Vagina (tissue), 2 donors: ENCODE data around the gene MCM3AP. TPM values are rescaled to one million over a fixed set of nuclear protein-coding genes. Genes with fewer than 3 reads are reported as not detected.

ENCODE experiments used
- DNase-seq, 2 donors: peaks; one replicate each; pipeline ENCODE4 v3.0.0-alpha.2; 2017; ENCODE audit errors: extremely low spot score in 2 of 2
- H3K27ac ChIP-seq: fragments of 200-600 bp; sonication (generic); one replicate; pipeline ENCODE4 v1.5.1; 2019
- H3K27me3 ChIP-seq: fragments of 200-600 bp; sonication (generic); one replicate; pipeline ENCODE4 v1.5.1; 2019
- H3K36me3 ChIP-seq, 2 donors: fragments of 200-600 bp; sonication (generic); one replicate each; pipeline ENCODE4 v1.5.1; 2017 to 2019
- H3K4me1 ChIP-seq: fragments of 200-600 bp; sonication (generic); one replicate; pipeline ENCODE4 v1.5.1; 2019
- H3K4me3 ChIP-seq, 2 donors: fragments of 200-600 bp; sonication (generic); 1 replicate in 1 of 2; 2 replicates in 1 of 2; pipeline ENCODE4 v1.5.1; 2016 to 2019
- H3K9me3 ChIP-seq: fragments of 200-600 bp; sonication (generic); one replicate; pipeline ENCODE4 v1.5.1; 2019
- POLR2A ChIP-seq, 2 donors: fragments of 450-650 bp; IDR thresholded peaks; one replicate each; pipeline ENCODE4 v1.6.1; 2017; ENCODE audit warnings: antibody characterized with exemption in 2 of 2, mild to moderate bottlenecking in 2 of 2, moderate library complexity in 2 of 2
- POLR2AphosphoS5 ChIP-seq, 2 donors: sonication (generic); formaldehyde crosslinking; IDR thresholded peaks; one replicate each; pipeline ENCODE4 v1.9.0; 2017; ENCODE audit warnings: antibody characterized with exemption in 2 of 2, mild to moderate bottlenecking in 2 of 2, low read depth in 1 of 2; ENCODE audit not compliant: insufficient read depth in 1 of 2
- intact Hi-C: fragments of 100-400 bp; cut with DNase I; formaldehyde crosslinking; loops from one replicate; pipeline ENCODE4 v1.15.1; 2023
- total RNA-seq: library from RNA; depleted of rRNA; stranded (reverse); fragments of >200 nt; gene quantifications from one replicate; pipeline ENCODE4 v1.2.3, GENCODE V29; 2016
- TF ChIP-seq, protein P1 (sequence below), 3 experiments: fragments of 450-650 bp in 2 of 3; fragments of 200-600 bp in 1 of 3; sonication (generic) in 1 of 3; IDR thresholded peaks; one replicate each; pipeline ENCODE4 v1.5.1; 2017 to 2019; ENCODE audit warnings: antibody characterized with exemption in 3 of 3, mild to moderate bottlenecking in 2 of 3, moderate library complexity in 2 of 3

The MCM3AP gene
- total RNA-seq, 1 donor from 2014 or later: 115 TPM

DNA sequence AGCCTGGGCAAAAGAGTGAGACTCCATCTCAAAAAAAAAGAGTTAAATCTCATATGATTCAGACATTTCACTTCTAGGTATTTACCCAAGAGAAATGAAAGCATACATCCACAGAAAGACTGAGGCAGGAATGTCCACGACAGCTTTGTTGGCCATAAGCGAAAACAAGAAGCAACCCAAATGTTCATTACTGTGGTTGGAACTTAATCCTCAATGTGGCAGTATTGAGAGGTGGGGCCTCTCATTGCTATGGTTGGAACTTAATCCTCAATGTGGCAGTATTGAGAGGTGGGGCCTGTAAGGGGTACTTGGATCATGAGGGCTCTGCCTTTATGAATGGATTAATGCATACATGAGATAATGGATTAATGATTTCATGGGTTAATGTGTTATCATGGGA, 23.0 kb upstream of the MCM3AP start:
- no peaks in the 10 kb centered on the region for H3K4me1 ChIP-seq
- intact Hi-C loops: no loop called here
- no peak for DNase-seq
- no peaks in the 10 kb centered on the region for H3K36me3 ChIP-seq
- no peak for TF ChIP-seq POLR2A (IDR thresholded peaks at IDR 0.05)
- TF ChIP-seq, protein P1, sequence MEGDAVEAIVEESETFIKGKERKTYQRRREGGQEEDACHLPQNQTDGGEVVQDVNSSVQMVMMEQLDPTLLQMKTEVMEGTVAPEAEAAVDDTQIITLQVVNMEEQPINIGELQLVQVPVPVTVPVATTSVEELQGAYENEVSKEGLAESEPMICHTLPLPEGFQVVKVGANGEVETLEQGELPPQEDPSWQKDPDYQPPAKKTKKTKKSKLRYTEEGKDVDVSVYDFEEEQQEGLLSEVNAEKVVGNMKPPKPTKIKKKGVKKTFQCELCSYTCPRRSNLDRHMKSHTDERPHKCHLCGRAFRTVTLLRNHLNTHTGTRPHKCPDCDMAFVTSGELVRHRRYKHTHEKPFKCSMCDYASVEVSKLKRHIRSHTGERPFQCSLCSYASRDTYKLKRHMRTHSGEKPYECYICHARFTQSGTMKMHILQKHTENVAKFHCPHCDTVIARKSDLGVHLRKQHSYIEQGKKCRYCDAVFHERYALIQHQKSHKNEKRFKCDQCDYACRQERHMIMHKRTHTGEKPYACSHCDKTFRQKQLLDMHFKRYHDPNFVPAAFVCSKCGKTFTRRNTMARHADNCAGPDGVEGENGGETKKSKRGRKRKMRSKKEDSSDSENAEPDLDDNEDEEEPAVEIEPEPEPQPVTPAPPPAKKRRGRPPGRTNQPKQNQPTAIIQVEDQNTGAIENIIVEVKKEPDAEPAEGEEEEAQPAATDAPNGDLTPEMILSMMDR (IDR thresholded peaks at IDR 0.05): no peak
- no peak for TF ChIP-seq POLR2AphosphoS5 (IDR thresholded peaks at IDR 0.05; ENCODE audit: insufficient read depth in 1 of 2, low read depth in 1 of 2)
- no peak overlapping the region for H3K4me3 ChIP-seq
- H3K27me3 ChIP-seq: no peaks in the 10 kb centered on the region
- no peaks in the 10 kb centered on the region for H3K9me3 ChIP-seq
- H3K27ac ChIP-seq: no peak overlapping the region

DNA sequence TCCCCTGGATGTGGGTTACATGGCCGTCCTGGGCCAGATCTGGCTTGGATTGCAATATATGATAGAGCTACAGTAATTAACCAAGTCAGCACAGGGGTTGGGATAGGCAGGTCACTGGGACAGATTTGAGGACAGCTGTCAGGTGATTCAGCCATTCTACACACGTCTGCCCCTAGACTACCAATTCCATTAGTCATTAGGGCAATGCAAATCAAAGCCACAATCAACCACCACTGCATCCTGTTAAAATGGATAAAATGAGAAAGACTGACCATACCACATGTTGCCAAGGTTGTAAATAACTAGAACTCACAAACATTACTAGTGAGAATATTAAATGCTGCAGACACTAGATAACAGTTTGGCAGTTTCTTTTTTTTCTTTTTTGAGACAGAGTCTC, 22.2 kb upstream of the MCM3AP start:
- H3K4me1 ChIP-seq: no peaks in the 10 kb centered on the region
- no peak for DNase-seq
- H3K27me3 ChIP-seq: no peaks in the 10 kb centered on the region
- TF ChIP-seq, protein P1 (IDR thresholded peaks at IDR 0.05): no peak
- no peak for TF ChIP-seq POLR2AphosphoS5 (IDR thresholded peaks at IDR 0.05; ENCODE audit: insufficient read depth in 1 of 2, low read depth in 1 of 2)
- H3K27ac ChIP-seq: no peak overlapping the region
- H3K4me3 ChIP-seq: no peak overlapping the region
- no peaks in the 10 kb centered on the region for H3K36me3 ChIP-seq
- intact Hi-C loops: no loop called here
- no peaks in the 10 kb centered on the region for H3K9me3 ChIP-seq

DNA sequence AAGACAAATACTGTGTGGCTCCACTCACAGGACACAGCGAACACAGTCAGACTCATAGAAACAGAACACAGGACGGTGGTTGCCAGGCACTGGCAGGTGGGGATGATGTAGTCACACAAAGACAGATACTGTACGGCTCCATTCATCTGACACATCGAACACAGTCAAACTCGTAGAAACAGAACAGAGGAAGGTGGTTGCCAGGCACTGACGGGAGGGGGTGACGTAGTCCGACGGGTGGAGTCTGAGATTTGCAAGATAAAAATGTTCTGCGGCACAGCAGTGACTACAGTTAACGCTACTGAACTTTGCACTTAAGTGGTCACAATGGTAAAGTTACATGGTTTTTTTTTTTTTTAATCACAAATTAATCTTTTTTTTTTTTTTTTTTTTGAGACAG, 19.5 kb upstream of the MCM3AP start:
- Histone ChIP-seq H3K4me3 (no peak overlapping the region), H3K4me1 (no peaks in the 10 kb centered on the region), H3K27ac (no peak overlapping the region), H3K27me3 (no peaks in the 10 kb centered on the region), H3K36me3 (no peaks in the 10 kb centered on the region), H3K9me3 (no peaks in the 10 kb centered on the region)
- no peak for DNase-seq
- intact Hi-C loops: no loop called here
- no peak for TF ChIP-seq POLR2AphosphoS5 (IDR thresholded peaks at IDR 0.05; ENCODE audit: insufficient read depth in 1 of 2, low read depth in 1 of 2)
- no peak for TF ChIP-seq POLR2A (IDR thresholded peaks at IDR 0.05)
- TF ChIP-seq, protein P1 (IDR thresholded peaks at IDR 0.05): no peak

DNA sequence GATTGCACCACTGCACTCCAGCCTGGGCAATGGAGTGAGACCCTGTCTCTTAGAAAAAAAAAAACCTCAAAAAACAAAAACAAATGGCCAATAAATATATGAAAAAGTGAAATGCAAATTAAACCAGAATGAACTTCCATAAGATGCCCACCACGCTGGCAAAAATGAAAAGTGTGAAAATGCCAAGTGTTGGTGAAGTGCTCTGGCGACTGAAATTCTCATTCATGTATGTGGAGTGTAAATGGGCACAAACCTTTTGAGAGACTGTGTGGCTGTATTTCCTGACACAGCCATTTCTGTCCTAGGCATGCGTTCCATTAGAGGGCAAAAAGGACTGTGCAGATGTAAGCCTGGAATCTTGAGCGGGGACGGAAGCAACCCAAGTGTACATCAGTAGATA, 19.0 kb upstream of the MCM3AP start:
- H3K27ac ChIP-seq: no peak overlapping the region
- TF ChIP-seq, protein P1 (IDR thresholded peaks at IDR 0.05): no peak
- TF ChIP-seq POLR2A (IDR thresholded peaks at IDR 0.05) (no peak), POLR2AphosphoS5 (IDR thresholded peaks at IDR 0.05; ENCODE audit: insufficient read depth in 1 of 2, low read depth in 1 of 2) (no peak)
- intact Hi-C loops: no loop called here
- no peaks in the 10 kb centered on the region for H3K9me3 ChIP-seq
- DNase-seq: no peak
- no peak overlapping the region for H3K4me3 ChIP-seq
- H3K4me1 ChIP-seq: no peaks in the 10 kb centered on the region
- no peaks in the 10 kb centered on the region for H3K36me3 ChIP-seq
- no peaks in the 10 kb centered on the region for H3K27me3 ChIP-seq

DNA sequence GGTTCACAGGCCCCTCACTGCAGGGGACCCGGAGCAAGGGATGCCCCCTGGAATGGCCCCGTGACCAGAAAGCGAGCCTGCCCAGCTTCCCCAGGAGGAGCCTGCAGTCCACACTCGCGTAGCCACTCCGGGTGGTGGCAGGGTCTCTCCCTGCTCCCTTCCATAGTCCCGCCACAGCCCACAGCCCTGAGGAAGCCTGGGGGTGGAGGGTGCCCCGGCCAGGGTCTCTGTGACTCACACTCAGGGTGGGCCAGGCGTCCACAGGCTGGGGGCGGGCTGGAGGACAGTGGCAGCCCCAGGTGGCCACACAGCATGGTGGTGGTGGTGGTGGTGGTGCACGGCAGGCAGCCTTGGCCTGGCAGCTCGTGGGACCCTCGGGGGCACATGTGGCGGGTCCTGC, 16.3 kb upstream of the MCM3AP start:
- no peaks in the 10 kb centered on the region for H3K9me3 ChIP-seq
- no peak overlapping the region for H3K4me3 ChIP-seq
- no peak overlapping the region for H3K27ac ChIP-seq
- DNase-seq: no peak
- TF ChIP-seq POLR2A (IDR thresholded peaks at IDR 0.05) (no peak), POLR2AphosphoS5 (IDR thresholded peaks at IDR 0.05; ENCODE audit: insufficient read depth in 1 of 2, low read depth in 1 of 2) (no peak)
- TF ChIP-seq, protein P1 (IDR thresholded peaks at IDR 0.05): no peak
- H3K4me1 ChIP-seq: peaks cover 15% of the 10 kb centered on the region
- no peaks in the 10 kb centered on the region for H3K36me3 ChIP-seq
- H3K27me3 ChIP-seq: no peaks in the 10 kb centered on the region
- intact Hi-C loops: no loop called here
